HEK293 (cell line): ENCODE results near the gene EPHB1.

ENCODE experiments used
- CTCF ChIA-PET: fragments of 350-600 bp; formaldehyde crosslinking; extraction: SDS; loops from one replicate; lab custom pipeline; 2021; ENCODE audit warnings: antibody characterized with exemption; lab: Yijun Ruan, JAX
- POLR2A ChIA-PET: fragments of 300-600 bp; formaldehyde crosslinking; extraction: SDS; loops from one replicate; lab custom pipeline; 2020; ENCODE audit warnings: antibody characterized with exemption, inconsistent platforms; lab: Yijun Ruan, JAX
- H3K27ac ChIP-seq: fragments of 200-500 bp; sonication (Bioruptor generic); 2 replicates; pipeline ENCODE4 v1.5.1; 2014; ENCODE audit warnings: low read depth, low read length, control low read depth, inconsistent platforms; ENCODE audit errors: extremely low read depth
- H3K36me3 ChIP-seq, 2 experiments: fragments of 200-500 bp in 1 of 2; sonication (Bioruptor generic) in 1 of 2; 1 replicate in 1 of 2; 2 replicates in 1 of 2; pipeline ENCODE4 v1.5.1; 2014 to 2017; ENCODE audit warnings: inconsistent platforms in 2 of 2, low read length in 2 of 2; ENCODE audit not compliant: control insufficient read depth in 2 of 2, insufficient read depth in 1 of 2
- H3K4me1 ChIP-seq: fragments of 200-500 bp; sonication (Bioruptor generic); 2 replicates; pipeline ENCODE4 v1.5.1; 2014; ENCODE audit warnings: mild to moderate bottlenecking, low read length, inconsistent platforms; ENCODE audit not compliant: control insufficient read depth, insufficient read depth
- H3K4me3 ChIP-seq: 2 replicates; pipeline ENCODE4 v1.5.1; 2011; ENCODE audit warnings: low read depth, mild to moderate bottlenecking, control low read depth, low read length, moderate library complexity
- H3K9me3 ChIP-seq: fragments of 200-500 bp; sonication (Bioruptor generic); 2 replicates; pipeline ENCODE4 v1.5.1; 2014; ENCODE audit warnings: low read depth, low read length, inconsistent platforms; ENCODE audit not compliant: control insufficient read depth, insufficient read depth
- HOXA7 ChIP-seq: sonication (generic); formaldehyde crosslinking; IDR thresholded peaks from 2 replicates; pipeline ENCODE4 v1.8.1; 2022; ENCODE audit warnings: missing genetic modification reagents, borderline replicate concordance
- KLF16 ChIP-seq: fragments of 450-650 bp; formaldehyde crosslinking; IDR thresholded peaks from 2 replicates; pipeline ENCODE4 v1.5.1; 2017; ENCODE audit warnings: missing biosample characterization, missing genetic modification characterization
- MYNN ChIP-seq: fragments of 450-650 bp; formaldehyde crosslinking; IDR thresholded peaks from 2 replicates; pipeline ENCODE4 v1.5.1; 2016; ENCODE audit warnings: missing biosample characterization, missing genetic modification characterization, borderline replicate concordance
- YY1 ChIP-seq: fragments of 450-650 bp; formaldehyde crosslinking; IDR thresholded peaks from 2 replicates; pipeline ENCODE4 v1.5.1; 2018; ENCODE audit warnings: missing biosample characterization, missing genetic modification characterization
- ZBTB21 ChIP-seq: fragments of 450-650 bp; formaldehyde crosslinking; IDR thresholded peaks from 2 replicates; pipeline ENCODE4 v1.5.1; 2017; ENCODE audit warnings: missing biosample characterization, missing genetic modification characterization
- ZEB2 ChIP-seq: fragments of 450-650 bp; formaldehyde crosslinking; IDR thresholded peaks from 2 replicates; pipeline ENCODE4 v1.5.1; 2016; ENCODE audit warnings: missing biosample characterization, missing genetic modification characterization
- ZFP69B ChIP-seq: fragments of 450-650 bp; formaldehyde crosslinking; IDR thresholded peaks from 2 replicates; pipeline ENCODE4 v1.5.1; 2016; ENCODE audit warnings: missing biosample characterization, missing genetic modification characterization
- ZNF133 ChIP-seq: fragments of 450-650 bp; formaldehyde crosslinking; IDR thresholded peaks from 2 replicates; pipeline ENCODE4 v1.5.1; 2016; ENCODE audit warnings: missing biosample characterization, missing genetic modification characterization
- ZNF341 ChIP-seq: fragments of 450-650 bp; formaldehyde crosslinking; IDR thresholded peaks from 2 replicates; pipeline ENCODE4; 2016; ENCODE audit warnings: low read depth, missing biosample characterization, missing genetic modification characterization
- ZNF423 ChIP-seq: fragments of 450-650 bp; formaldehyde crosslinking; IDR thresholded peaks from 2 replicates; pipeline ENCODE4 v1.5.1; 2016; ENCODE audit warnings: missing biosample characterization, missing genetic modification characterization
- ZNF433 ChIP-seq: fragments of 450-650 bp; formaldehyde crosslinking; IDR thresholded peaks from 2 replicates; pipeline ENCODE4 v1.5.1; 2016; ENCODE audit warnings: missing biosample characterization, missing genetic modification characterization, low read depth
- ZNF501 ChIP-seq: fragments of 450-650 bp; formaldehyde crosslinking; IDR thresholded peaks from 2 replicates; pipeline ENCODE4 v1.5.1; 2016; ENCODE audit warnings: missing biosample characterization, missing genetic modification characterization
- ZNF621 ChIP-seq: fragments of 450-650 bp; formaldehyde crosslinking; IDR thresholded peaks from 2 replicates; pipeline ENCODE4 v1.5.1; 2017; ENCODE audit warnings: missing biosample characterization, missing genetic modification characterization
- ZNF791 ChIP-seq: fragments of 450-650 bp; formaldehyde crosslinking; IDR thresholded peaks from 2 replicates; pipeline ENCODE4 v1.5.1; 2016; ENCODE audit warnings: missing biosample characterization, missing genetic modification characterization
- ZSCAN16 ChIP-seq: fragments of 450-650 bp; formaldehyde crosslinking; IDR thresholded peaks from 2 replicates; pipeline ENCODE4 v1.5.1; 2016; ENCODE audit warnings: missing biosample characterization, missing genetic modification characterization
- TF ChIP-seq, protein P1 (sequence below): fragments of 450-650 bp; formaldehyde crosslinking; IDR thresholded peaks from 2 replicates; pipeline ENCODE4 v1.5.0; 2017; ENCODE audit warnings: missing biosample characterization, missing genetic modification characterization, borderline replicate concordance
- TF ChIP-seq, protein P2 (sequence below): fragments of 450-650 bp; formaldehyde crosslinking; IDR thresholded peaks from 2 replicates; pipeline ENCODE4 v1.5.1; 2016; ENCODE audit warnings: missing biosample characterization, missing genetic modification characterization

Gene EPHB1

DNA sequence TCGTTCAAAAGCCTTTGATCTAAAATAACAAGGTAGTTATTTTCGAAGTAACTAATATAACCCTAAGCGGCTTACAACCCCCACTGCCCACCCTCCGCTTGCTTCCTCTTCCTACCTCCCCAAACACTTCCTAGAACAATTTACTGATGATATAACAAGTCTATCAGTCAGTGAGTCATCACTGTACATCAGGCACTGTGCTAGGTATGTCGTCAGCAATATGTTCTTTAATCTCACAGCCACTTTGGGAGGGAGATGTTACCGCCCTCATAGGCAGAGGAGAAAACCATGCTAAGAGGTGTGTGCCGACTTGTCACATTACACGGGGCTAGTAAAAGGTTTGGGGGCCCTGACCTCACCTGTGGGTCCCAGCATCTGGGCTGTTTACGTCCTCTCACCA, 381.8 kb downstream of the EPHB1 start:
- ChIA-PET POLR2A (no interaction called here), CTCF (no interaction called here)
- H3K4me3 ChIP-seq, result no peak overlapping the region
- no peaks in the 10 kb centered on the region for H3K36me3 ChIP-seq
- H3K27ac ChIP-seq, result no peak overlapping the region
- H3K4me1 ChIP-seq, result no peaks in the 10 kb centered on the region
- TF ChIP-seq HOXA7 (CRISPR knock-in tag) (no peak), ZNF341 (no peak), ZEB2 (tag by site-specific recombination) (no peak), ZNF423 (no peak), ZNF133 (tag by site-specific recombination) (no peak), ZBTB21 (no peak), MYNN (tag by site-specific recombination) (no peak), ZSCAN16 (tag by site-specific recombination) (no peak), ZNF791 (tag by site-specific recombination) (no peak), ZFP69B (no peak), ZNF621 (tag by site-specific recombination) (no peak)
- TF ChIP-seq, protein P1, sequence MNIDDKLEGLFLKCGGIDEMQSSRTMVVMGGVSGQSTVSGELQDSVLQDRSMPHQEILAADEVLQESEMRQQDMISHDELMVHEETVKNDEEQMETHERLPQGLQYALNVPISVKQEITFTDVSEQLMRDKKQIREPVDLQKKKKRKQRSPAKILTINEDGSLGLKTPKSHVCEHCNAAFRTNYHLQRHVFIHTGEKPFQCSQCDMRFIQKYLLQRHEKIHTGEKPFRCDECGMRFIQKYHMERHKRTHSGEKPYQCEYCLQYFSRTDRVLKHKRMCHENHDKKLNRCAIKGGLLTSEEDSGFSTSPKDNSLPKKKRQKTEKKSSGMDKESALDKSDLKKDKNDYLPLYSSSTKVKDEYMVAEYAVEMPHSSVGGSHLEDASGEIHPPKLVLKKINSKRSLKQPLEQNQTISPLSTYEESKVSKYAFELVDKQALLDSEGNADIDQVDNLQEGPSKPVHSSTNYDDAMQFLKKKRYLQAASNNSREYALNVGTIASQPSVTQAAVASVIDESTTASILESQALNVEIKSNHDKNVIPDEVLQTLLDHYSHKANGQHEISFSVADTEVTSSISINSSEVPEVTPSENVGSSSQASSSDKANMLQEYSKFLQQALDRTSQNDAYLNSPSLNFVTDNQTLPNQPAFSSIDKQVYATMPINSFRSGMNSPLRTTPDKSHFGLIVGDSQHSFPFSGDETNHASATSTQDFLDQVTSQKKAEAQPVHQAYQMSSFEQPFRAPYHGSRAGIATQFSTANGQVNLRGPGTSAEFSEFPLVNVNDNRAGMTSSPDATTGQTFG (tag by site-specific recombination), result no peak
- TF ChIP-seq, protein P2, sequence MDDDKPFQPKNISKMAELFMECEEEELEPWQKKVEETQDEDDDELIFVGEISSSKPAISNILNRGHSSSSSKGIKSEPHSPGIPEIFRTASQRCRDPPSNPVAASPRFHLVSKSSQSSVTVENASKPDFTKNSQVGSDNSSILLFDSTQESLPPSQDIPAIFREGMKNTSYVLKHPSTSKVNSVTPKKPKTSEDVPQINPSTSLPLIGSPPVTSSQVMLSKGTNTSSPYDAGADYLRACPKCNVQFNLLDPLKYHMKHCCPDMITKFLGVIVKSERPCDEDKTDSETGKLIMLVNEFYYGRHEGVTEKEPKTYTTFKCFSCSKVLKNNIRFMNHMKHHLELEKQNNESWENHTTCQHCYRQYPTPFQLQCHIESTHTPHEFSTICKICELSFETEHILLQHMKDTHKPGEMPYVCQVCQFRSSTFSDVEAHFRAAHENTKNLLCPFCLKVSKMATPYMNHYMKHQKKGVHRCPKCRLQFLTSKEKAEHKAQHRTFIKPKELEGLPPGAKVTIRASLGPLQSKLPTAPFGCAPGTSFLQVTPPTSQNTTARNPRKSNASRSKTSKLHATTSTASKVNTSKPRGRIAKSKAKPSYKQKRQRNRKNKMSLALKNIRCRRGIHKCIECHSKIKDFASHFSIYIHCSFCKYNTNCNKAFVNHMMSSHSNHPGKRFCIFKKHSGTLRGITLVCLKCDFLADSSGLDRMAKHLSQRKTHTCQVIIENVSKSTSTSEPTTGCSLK (tag by site-specific recombination), result no peak
- no peaks in the 10 kb centered on the region for H3K9me3 ChIP-seq

DNA sequence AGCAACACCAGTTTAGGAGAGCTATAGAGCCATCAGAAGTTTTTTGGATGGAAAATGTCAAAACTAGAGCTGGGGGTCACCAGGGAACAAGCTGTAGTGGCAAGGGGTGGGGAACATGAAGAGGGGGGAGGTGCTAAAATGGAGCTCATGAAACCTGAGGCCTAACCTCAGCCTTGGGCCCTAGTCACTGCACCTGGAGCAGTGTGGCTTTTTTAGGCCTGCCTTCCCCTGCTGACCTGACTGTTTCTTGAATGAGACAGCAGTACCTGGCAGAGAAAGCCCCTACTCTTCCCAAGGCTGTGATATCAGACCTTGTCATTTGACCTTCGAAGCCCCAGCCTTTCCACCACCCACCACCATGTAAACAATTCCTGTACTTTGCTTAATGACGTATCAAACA, 383.5 kb downstream of the EPHB1 start:
- Histone ChIP-seq H3K4me1 (no peaks in the 10 kb centered on the region), H3K9me3 (no peaks in the 10 kb centered on the region), H3K36me3 (no peaks in the 10 kb centered on the region), H3K27ac (no peak overlapping the region), H3K4me3 (no peak overlapping the region)
- no peak for TF ChIP-seq YY1 (tag by site-specific recombination)
- CTCF ChIA-PET, result no interaction called here
- POLR2A ChIA-PET, result no interaction called here

DNA sequence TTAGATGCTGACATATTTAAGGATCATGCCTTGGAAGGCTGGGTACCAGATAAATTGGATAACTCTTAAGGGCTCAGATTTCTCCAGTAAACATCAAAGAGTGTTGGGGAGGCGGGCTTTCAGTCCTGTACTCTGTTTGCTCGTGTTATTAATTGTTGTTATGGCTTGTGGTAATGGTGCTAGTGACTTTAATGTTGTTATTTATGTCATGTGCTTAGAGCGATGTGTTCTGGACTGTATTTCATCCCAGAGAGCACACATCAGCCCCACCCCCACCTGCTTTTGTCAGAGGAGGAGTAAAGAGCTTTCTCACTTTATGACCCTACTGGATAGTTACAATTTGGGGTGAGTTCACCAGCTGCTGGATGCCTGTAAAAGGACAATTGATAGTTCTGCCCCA, 386.3 kb downstream of the EPHB1 start:
- no peak overlapping the region for H3K4me3 ChIP-seq
- no peaks in the 10 kb centered on the region for H3K9me3 ChIP-seq
- ChIA-PET CTCF (no interaction called here), POLR2A (no interaction called here)
- no peak for TF ChIP-seq ZNF433
- TF ChIP-seq ZNF501 (tag by site-specific recombination), result no peak
- TF ChIP-seq ZBTB21, result no peak
- no peak for TF ChIP-seq KLF16 (tag by site-specific recombination)
- H3K36me3 ChIP-seq, result no peaks in the 10 kb centered on the region
- H3K4me1 ChIP-seq, result no peaks in the 10 kb centered on the region
- no peak overlapping the region for H3K27ac ChIP-seq
